ENCODE results near the gene ZNF79. TPM values are rescaled to one million over a fixed set of nuclear protein-coding genes. Genes with fewer than 3 reads are reported as not detected.

The ZNF79 gene
- total and polyA plus RNA-seq, 2 of the 8 experiments (the other 6 are each of a cell fraction or from before 2014, with no cell fraction given): 2.4 to 7.4 TPM

- TF ChIP-seq RBBP5 (IDR thresholded peaks at IDR 0.05; ENCODE audit: borderline replicate concordance, low read depth, low read length): 0 out of 2 replicates have a peak, but pooled peaks have one; percentile 31
- no peak for TF ChIP-seq SAP30 (IDR thresholded peaks at IDR 0.05; ENCODE audit: insufficient read depth, insufficient replicate concordance, low read length)
- no peak for TF ChIP-seq USF2 (IDR thresholded peaks at IDR 0.05; ENCODE audit: low read length)
- TF ChIP-seq CTBP2 (IDR thresholded peaks at IDR 0.05; ENCODE audit: borderline replicate concordance, insufficient read depth, insufficient read length, low read length): no peak
- TF ChIP-seq BCL11A (IDR thresholded peaks at IDR 0.05; ENCODE audit: low read depth in 2 of 2, low read length in 2 of 2): no peak
- no peak for TF ChIP-seq GTF2F1 (IDR thresholded peaks at IDR 0.05; ENCODE audit: borderline replicate concordance, low read depth, low read length)
- TF ChIP-seq ATF3 (IDR thresholded peaks at IDR 0.05; ENCODE audit: insufficient read depth, low read depth, low read length): peak; percentile 75
- TF ChIP-seq NANOG (IDR thresholded peaks at IDR 0.05; ENCODE audit: insufficient read depth, low read depth, low read length, poor library complexity, severe bottlenecking): no peak
- TF ChIP-seq HDAC6 (IDR thresholded peaks at IDR 0.05; ENCODE audit: low read depth, low read length): no peak
Measured at GRCh38 chr9:127423934-127424675, at the start of gene ZNF79 (continued).

Measured in H1 (cell line).